OCI-LY3 (cell line): ENCODE data around the gene KIF1A.

Source experiments
- H2AFZ ChIP-seq: fragments of 200-600, 300-600 bp; shearing (Covaris generic); 2 replicates; pipeline ENCODE4 v1.6.0; 2014; ENCODE audit warnings: antibody characterized with exemption, low read depth, low read length
- H3K27ac ChIP-seq: fragments of 200-600, 300-600 bp; sonication (generic); 2 replicates; pipeline ENCODE4 v1.5.1; 2014; ENCODE audit warnings: mild to moderate bottlenecking, low read length, moderate library complexity, mixed read lengths
- H3K27me3 ChIP-seq: fragments of 200-600, 300-600 bp; sonication (generic); 2 replicates; pipeline ENCODE4 v1.6.1; 2014; ENCODE audit warnings: low read depth, low read length, mixed read lengths
- H3K36me3 ChIP-seq: fragments of 200-600, 300-600 bp; sonication (generic); replicated peaks from 2 replicates; pipeline ENCODE3; 2014; ENCODE audit warnings: low read depth, low read length, mixed read lengths
- H3K4me1 ChIP-seq: fragments of 300-600, 200-600 bp; sonication (generic); 2 replicates; pipeline ENCODE4 v1.6.1; 2014; ENCODE audit warnings: low read length, mixed read lengths
- H3K4me2 ChIP-seq: fragments of 200-600, 300-600 bp; sonication (generic); 2 replicates; pipeline ENCODE4 v1.6.1; 2014; ENCODE audit warnings: low read length, mixed read lengths
- H3K4me3 ChIP-seq: fragments of 300-600, 200-600 bp; sonication (generic); 2 replicates; pipeline ENCODE4 v1.5.1; 2014; ENCODE audit warnings: antibody characterized with exemption, mild to moderate bottlenecking, low read length, moderate library complexity
- H3K79me2 ChIP-seq: fragments of 300-600, 200-600 bp; shearing (Covaris generic); 2 replicates; pipeline ENCODE4 v1.6.1; 2014; ENCODE audit warnings: mild to moderate bottlenecking, low read length, mixed read lengths
- H3K9ac ChIP-seq: fragments of 300-600, 200-600 bp; shearing (Covaris generic); 2 replicates; pipeline ENCODE4 v1.6.0; 2014; ENCODE audit warnings: mild to moderate bottlenecking, low read length, moderate library complexity
- H3K9me3 ChIP-seq: fragments of 200-600, 300-600 bp; shearing (Covaris generic); 2 replicates; pipeline ENCODE4 v1.6.1; 2014; ENCODE audit warnings: low read length, mixed read lengths; ENCODE audit not compliant: insufficient read depth
- H4K20me1 ChIP-seq: fragments of 200-600, 300-600 bp; sonication (generic); 2 replicates; pipeline ENCODE4 v1.6.1; 2016; ENCODE audit warnings: low read length, mixed read lengths; ENCODE audit not compliant: insufficient read depth
- EZH2phosphoT487 ChIP-seq: fragments of 200-600 bp; shearing (Covaris generic); IDR thresholded peaks from 2 replicates; pipeline ENCODE4 v1.6.1; 2018; ENCODE audit warnings: antibody characterized with exemption, mixed run types, low read depth
- TF ChIP-seq, protein P1 (sequence below): fragments of 200-600, 300-600 bp; sonication (generic); IDR thresholded peaks from 2 replicates; pipeline ENCODE4 v1.5.1; 2014; ENCODE audit warnings: antibody characterized with exemption, low read length, low read depth

The KIF1A gene

DNA sequence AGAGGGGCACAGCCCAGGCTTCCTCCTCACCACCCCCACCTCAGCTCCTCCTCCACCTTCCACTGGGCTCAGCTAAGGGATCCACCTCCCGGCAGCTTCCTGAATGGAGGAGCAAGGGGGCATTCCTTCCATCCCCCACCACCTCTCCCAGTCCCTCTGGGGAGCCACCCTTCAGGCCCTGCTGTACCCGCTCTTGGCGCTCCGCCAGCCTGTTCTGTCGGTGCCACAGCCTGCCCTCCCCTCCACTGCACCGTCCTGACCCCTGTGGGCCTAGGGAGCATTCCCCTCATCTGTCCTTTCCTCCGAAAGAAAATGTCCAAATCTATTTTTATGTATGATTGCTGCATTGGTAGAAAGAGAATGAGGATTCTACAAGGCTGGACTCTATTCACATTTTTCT is 59.9 kb downstream of the KIF1A start:
- no peak for TF ChIP-seq EZH2phosphoT487
- TF ChIP-seq, protein P1, sequence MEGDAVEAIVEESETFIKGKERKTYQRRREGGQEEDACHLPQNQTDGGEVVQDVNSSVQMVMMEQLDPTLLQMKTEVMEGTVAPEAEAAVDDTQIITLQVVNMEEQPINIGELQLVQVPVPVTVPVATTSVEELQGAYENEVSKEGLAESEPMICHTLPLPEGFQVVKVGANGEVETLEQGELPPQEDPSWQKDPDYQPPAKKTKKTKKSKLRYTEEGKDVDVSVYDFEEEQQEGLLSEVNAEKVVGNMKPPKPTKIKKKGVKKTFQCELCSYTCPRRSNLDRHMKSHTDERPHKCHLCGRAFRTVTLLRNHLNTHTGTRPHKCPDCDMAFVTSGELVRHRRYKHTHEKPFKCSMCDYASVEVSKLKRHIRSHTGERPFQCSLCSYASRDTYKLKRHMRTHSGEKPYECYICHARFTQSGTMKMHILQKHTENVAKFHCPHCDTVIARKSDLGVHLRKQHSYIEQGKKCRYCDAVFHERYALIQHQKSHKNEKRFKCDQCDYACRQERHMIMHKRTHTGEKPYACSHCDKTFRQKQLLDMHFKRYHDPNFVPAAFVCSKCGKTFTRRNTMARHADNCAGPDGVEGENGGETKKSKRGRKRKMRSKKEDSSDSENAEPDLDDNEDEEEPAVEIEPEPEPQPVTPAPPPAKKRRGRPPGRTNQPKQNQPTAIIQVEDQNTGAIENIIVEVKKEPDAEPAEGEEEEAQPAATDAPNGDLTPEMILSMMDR: no peak
- Histone ChIP-seq H3K27ac (no peak overlapping the region), H3K36me3 (no peaks in the 10 kb centered on the region), H3K9ac (no peak overlapping the region), H3K79me2 (no peaks in the 10 kb centered on the region), H3K4me3 (no peak overlapping the region), H2AFZ (no peak overlapping the region), H4K20me1 (no peaks in the 10 kb centered on the region), H3K9me3 (no peaks in the 10 kb centered on the region), H3K4me2 (no peak overlapping the region), H3K27me3 (no peaks in the 10 kb centered on the region), H3K4me1 (no peaks in the 10 kb centered on the region)

DNA sequence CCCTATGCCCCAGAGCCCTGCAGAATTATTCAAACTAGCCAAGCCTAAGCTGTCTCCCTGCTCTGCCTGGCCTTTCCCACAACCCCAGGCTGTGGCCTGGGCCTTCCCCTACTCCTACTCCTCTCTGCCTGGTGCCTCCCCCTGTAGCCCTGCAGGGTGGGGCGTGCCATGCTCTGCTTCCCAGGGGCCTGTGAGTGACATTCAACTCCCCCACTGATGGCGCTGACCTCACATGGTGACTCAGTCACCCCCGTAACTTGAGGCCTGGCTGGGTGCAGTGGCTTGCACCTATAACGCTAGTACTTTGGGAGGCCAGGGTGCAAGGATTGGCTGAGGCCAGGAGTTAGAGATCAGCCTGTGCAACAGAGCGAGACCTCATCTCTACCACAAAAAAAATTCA is 60.6 kb downstream of the KIF1A start:
- TF ChIP-seq EZH2phosphoT487: no peak
- TF ChIP-seq, protein P1: no peak
- H3K27ac ChIP-seq: no peak overlapping the region
- no peak overlapping the region for H2AFZ ChIP-seq
- H3K9me3 ChIP-seq: no peaks in the 10 kb centered on the region
- H3K4me2 ChIP-seq: no peak overlapping the region
- no peak overlapping the region for H3K4me3 ChIP-seq
- H3K4me1 ChIP-seq: no peaks in the 10 kb centered on the region
- H3K79me2 ChIP-seq: no peaks in the 10 kb centered on the region
- H3K9ac ChIP-seq: no peak overlapping the region
- no peaks in the 10 kb centered on the region for H3K36me3 ChIP-seq
- no peaks in the 10 kb centered on the region for H4K20me1 ChIP-seq
- no peaks in the 10 kb centered on the region for H3K27me3 ChIP-seq

DNA sequence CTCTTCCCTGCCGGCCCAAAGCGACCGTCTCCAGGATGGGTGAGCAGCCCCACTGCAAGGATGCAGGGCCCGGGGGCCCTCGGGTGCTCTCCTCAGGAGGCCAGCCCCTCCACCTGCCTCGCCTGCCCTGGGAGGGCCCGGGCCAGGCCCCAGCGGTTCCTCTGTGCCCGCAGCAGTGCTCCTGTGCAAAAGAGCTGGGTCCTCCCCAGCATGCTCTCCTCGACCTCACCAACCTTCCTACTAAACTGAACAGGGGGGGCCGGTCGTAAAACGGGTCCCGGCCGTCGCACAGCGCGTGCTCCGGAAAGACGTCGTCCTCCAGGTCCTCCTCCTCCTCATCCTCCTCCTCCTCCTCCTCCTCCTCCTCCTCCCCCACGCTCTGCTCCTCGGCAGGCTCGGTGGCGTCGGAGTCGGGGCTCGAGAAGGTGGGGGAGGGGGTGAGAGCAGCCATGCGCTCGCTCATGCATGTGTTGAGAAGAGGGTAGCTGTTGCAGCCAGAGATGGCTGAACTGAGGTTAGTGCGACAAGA is 62.9 kb downstream of the KIF1A start:
- TF ChIP-seq EZH2phosphoT487: no peak
- TF ChIP-seq, protein P1: no peak
- no peaks in the 10 kb centered on the region for H3K36me3 ChIP-seq
- no peak overlapping the region for H3K4me3 ChIP-seq
- H3K4me2 ChIP-seq: no peak overlapping the region
- H3K9ac ChIP-seq: no peak overlapping the region
- no peak overlapping the region for H2AFZ ChIP-seq
- H4K20me1 ChIP-seq: no peaks in the 10 kb centered on the region
- H3K27me3 ChIP-seq: no peaks in the 10 kb centered on the region
- no peaks in the 10 kb centered on the region for H3K9me3 ChIP-seq
- no peaks in the 10 kb centered on the region for H3K4me1 ChIP-seq
- no peaks in the 10 kb centered on the region for H3K79me2 ChIP-seq
- no peak overlapping the region for H3K27ac ChIP-seq

DNA sequence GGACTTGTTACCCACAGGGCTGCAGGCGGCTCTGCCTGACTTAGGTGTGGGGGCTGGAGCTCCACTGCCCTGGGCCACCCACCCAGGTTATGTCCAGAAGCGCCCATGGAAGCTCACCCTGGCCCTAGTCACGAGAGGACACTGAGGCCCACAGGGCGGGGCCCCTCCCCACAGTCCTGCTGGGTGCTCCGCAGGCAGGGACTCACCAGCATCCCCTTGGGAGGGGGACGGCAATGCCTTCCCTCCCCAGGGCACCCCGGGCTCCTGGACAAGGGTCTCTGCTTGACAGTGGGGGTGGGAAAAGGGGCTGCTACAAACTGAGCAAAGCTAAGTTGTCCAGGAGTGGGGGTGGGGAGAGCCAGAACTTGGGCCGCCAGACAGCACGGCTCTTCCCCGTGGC is 67.8 kb downstream of the KIF1A start:
- H3K27ac ChIP-seq: no peak overlapping the region
- no peaks in the 10 kb centered on the region for H3K36me3 ChIP-seq
- no peaks in the 10 kb centered on the region for H3K9me3 ChIP-seq
- H4K20me1 ChIP-seq: no peaks in the 10 kb centered on the region
- no peaks in the 10 kb centered on the region for H3K27me3 ChIP-seq
- no peaks in the 10 kb centered on the region for H3K79me2 ChIP-seq
- H2AFZ ChIP-seq: no peak overlapping the region
- H3K4me2 ChIP-seq: no peak overlapping the region
- H3K9ac ChIP-seq: no peak overlapping the region
- no peak for TF ChIP-seq EZH2phosphoT487
- TF ChIP-seq, protein P1: no peak
- H3K4me3 ChIP-seq: no peak overlapping the region
- H3K4me1 ChIP-seq: no peaks in the 10 kb centered on the region
